Neural progenitor cell (in vitro differentiated cells): ENCODE measurements around the gene CLIC5. TPM values are rescaled to one million over a fixed set of nuclear protein-coding genes. Genes with fewer than 3 reads are reported as not detected.

Experiments used
- DNase-seq: peaks from one replicate; pipeline ENCODE4 v3.0.0-alpha.2; 2016; ENCODE audit warnings: low spot score
- H2AFZ ChIP-seq: fragments of 200-600 bp; sonication (generic); replicated peaks from 2 replicates; pipeline ENCODE4 v1.6.1; 2016; ENCODE audit warnings: antibody characterized with exemption
- H3F3A ChIP-seq: fragments of 200-600 bp; sonication (generic); 2 replicates; pipeline ENCODE4 v1.6.1; 2016; ENCODE audit warnings: antibody characterized with exemption, low read depth
- H3K27ac ChIP-seq: fragments of 200-600 bp; sonication (generic); 2 replicates; pipeline ENCODE4 v1.5.1; 2016; ENCODE audit warnings: mild to moderate bottlenecking
- H3K27me3 ChIP-seq: fragments of 200-600 bp; sonication (generic); 2 replicates; pipeline ENCODE4 v1.6.1; 2016; ENCODE audit warnings: mild to moderate bottlenecking, moderate library complexity
- H3K36me3 ChIP-seq: fragments of 200-600 bp; sonication (generic); 2 replicates; pipeline ENCODE4 v1.5.1; 2016
- H3K4me1 ChIP-seq: fragments of 200-600 bp; sonication (generic); 2 replicates; pipeline ENCODE4 v1.6.1; 2016; ENCODE audit warnings: mixed run types
- H3K4me2 ChIP-seq: fragments of 200-600 bp; sonication (generic); 2 replicates; pipeline ENCODE4 v1.6.1; 2016
- H3K4me3 ChIP-seq: fragments of 200-600 bp; sonication (generic); 2 replicates; pipeline ENCODE4 v1.5.1; 2016
- H3K79me2 ChIP-seq: fragments of 200-600 bp; sonication (generic); 2 replicates; pipeline ENCODE4 v1.6.1; 2016; ENCODE audit warnings: low read depth
- H3K9ac ChIP-seq: fragments of 200-600 bp; sonication (generic); 2 replicates; pipeline ENCODE4 v1.6.1; 2016
- H3K9me3 ChIP-seq: fragments of 200-600 bp; sonication (generic); 2 replicates; pipeline ENCODE4 v1.5.1; 2016; ENCODE audit warnings: low read depth
- H4K20me1 ChIP-seq: fragments of 200-600 bp; sonication (generic); 2 replicates; pipeline ENCODE4 v1.6.1; 2016; ENCODE audit warnings: low read depth
- H3K27ac Mint-ChIP-seq: 3 replicates; pipeline ENCODE4 v1.8.0; 2021; ENCODE audit warnings: mixed read lengths
- H3K27me3 Mint-ChIP-seq: 2 replicates; pipeline ENCODE4 v1.8.0; 2022; ENCODE audit warnings: low read depth, mild to moderate bottlenecking, inconsistent platforms, moderate library complexity, mixed read lengths; ENCODE audit not compliant: insufficient read depth
- H3K36me3 Mint-ChIP-seq: 3 replicates; pipeline ENCODE4 v1.8.0; 2021; ENCODE audit warnings: mixed read lengths
- H3K4me1 Mint-ChIP-seq: 3 replicates; pipeline ENCODE4 v1.8.0; 2021; ENCODE audit warnings: mixed read lengths
- H3K4me3 Mint-ChIP-seq: 3 replicates; pipeline ENCODE4 v1.8.0; 2021; ENCODE audit warnings: mild to moderate bottlenecking, moderate library complexity, mixed read lengths
- H3K9me3 Mint-ChIP-seq: 3 replicates; pipeline ENCODE4 v1.8.0; 2020; ENCODE audit warnings: mixed read lengths
- CTCF ChIP-seq: fragments of 200-600 bp; sonication (generic); IDR thresholded peaks from 2 replicates; pipeline ENCODE4 v1.5.1; 2017; ENCODE audit warnings: antibody characterized with exemption, mild to moderate bottlenecking
- EZH2 ChIP-seq: fragments of 200-600 bp; sonication (generic); IDR thresholded peaks from 2 replicates; pipeline ENCODE4 v1.6.1; 2017; ENCODE audit warnings: antibody characterized with exemption, mild to moderate bottlenecking, moderate library complexity
- EZH2phosphoT487 ChIP-seq: fragments of 200-600 bp; sonication (generic); IDR thresholded peaks from 2 replicates; pipeline ENCODE4 v1.6.1; 2017; ENCODE audit warnings: antibody characterized with exemption
- total RNA-seq: library from RNA; depleted of rRNA; stranded (reverse); fragments of >200 nt; gene quantifications from 2 replicates; pipeline ENCODE4 v1.2.3, GENCODE V29; 2015; ENCODE audit warnings: low replicate concordance

Gene CLIC5
- total RNA-seq, 1 donor from 2014 or later, result not detected

DNA sequence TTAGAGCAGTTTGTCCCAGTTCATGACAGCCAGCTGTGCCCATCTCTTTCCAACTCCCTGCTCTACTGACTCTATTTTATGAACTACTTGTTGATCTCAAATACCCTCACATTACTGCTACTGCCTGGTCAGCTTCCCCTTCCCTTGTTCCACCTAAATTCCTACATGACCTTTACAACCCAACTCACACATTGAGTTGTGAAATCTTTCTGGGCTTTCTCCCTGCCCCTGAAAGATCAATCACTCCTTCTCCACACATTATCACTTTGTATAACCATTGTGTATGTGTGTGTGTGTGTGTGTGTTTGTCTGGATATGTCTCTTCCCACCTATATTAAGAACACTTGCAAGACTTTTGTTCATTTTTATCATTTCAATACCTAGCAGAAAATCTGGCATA is 42.1 kb upstream of the CLIC5 start:
- Mint-ChIP-seq H3K27me3 (peaks cover 3% of the 10 kb centered on the region), H3K27ac (no peak overlapping the region), H3K36me3 (peaks cover 3% of the 10 kb centered on the region), H3K4me1 (no peaks in the 10 kb centered on the region), H3K4me3 (no peak overlapping the region), H3K9me3 (peaks cover 17% of the 10 kb centered on the region)
- TF ChIP-seq EZH2 (no peak), EZH2phosphoT487 (no peak), CTCF (no peak)
- Histone ChIP-seq H3K4me3 (no peak overlapping the region), H3K36me3 (no peaks in the 10 kb centered on the region), H3K9ac (no peak overlapping the region), H3K4me2 (no peak overlapping the region), H3K27ac (no peak overlapping the region), H2AFZ (no peak overlapping the region), H3K4me1 (no peaks in the 10 kb centered on the region), H3K9me3 (no peaks in the 10 kb centered on the region), H4K20me1 (no peaks in the 10 kb centered on the region), H3F3A (no peaks in the 10 kb centered on the region), H3K79me2 (no peaks in the 10 kb centered on the region), H3K27me3 (no peaks in the 10 kb centered on the region)
- DNase-seq, result no peak

DNA sequence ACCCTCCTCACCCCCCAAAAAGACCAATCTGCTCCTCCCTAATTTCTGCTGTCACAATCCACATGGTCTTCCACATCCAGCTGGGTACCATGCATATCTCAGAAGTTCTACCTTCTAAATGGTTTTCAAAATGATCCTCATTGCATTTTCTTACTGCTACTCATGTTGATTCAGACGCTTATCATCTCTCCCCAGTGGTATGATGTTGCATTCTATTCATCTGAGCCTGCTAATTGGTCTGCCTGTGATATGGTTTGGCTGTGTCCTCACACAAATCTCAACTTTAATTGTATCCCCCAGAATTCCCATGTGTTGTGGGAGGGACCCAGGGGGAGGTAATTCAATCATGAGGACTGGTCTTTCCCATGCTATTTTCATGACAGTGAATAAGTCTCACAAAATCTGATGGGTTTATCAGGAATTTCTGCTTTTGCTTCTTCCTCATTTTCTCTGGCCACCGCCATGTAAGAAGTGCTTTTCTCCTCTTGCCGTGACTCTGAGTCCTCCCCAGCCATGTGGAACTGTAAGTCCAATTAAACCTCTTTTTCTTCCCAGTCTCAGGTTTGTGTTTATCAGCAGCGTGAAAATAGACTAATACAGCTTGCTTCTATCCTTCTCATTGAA is 41.4 kb upstream of the CLIC5 start:
- H3K27ac ChIP-seq, result no peak overlapping the region
- no peak overlapping the region for H3K4me2 ChIP-seq
- H3K27ac Mint-ChIP-seq, result no peak overlapping the region
- H3F3A ChIP-seq, result no peaks in the 10 kb centered on the region
- H3K27me3 ChIP-seq, result no peaks in the 10 kb centered on the region
- H3K4me3 ChIP-seq, result no peak overlapping the region
- peaks cover 3% of the 10 kb centered on the region for H3K36me3 Mint-ChIP-seq
- peaks cover 3% of the 10 kb centered on the region for H3K27me3 Mint-ChIP-seq
- H3K4me1 Mint-ChIP-seq, result no peaks in the 10 kb centered on the region
- H3K79me2 ChIP-seq, result no peaks in the 10 kb centered on the region
- no peak overlapping the region for H2AFZ ChIP-seq
- no peaks in the 10 kb centered on the region for H4K20me1 ChIP-seq
- no peak overlapping the region for H3K9ac ChIP-seq
- no peak overlapping the region for H3K4me3 Mint-ChIP-seq
- DNase-seq, result no peak
- no peak for TF ChIP-seq EZH2
- TF ChIP-seq EZH2phosphoT487, result no peak
- TF ChIP-seq CTCF, result no peak
- no peaks in the 10 kb centered on the region for H3K36me3 ChIP-seq
- H3K9me3 ChIP-seq, result no peaks in the 10 kb centered on the region
- H3K4me1 ChIP-seq, result no peaks in the 10 kb centered on the region
- peaks cover 17% of the 10 kb centered on the region for H3K9me3 Mint-ChIP-seq

GRCh38 chr6:46054516-46054915 is 38.9 kb upstream of the CLIC5 start:
- Histone ChIP-seq H3K27ac (no peak overlapping the region), H3F3A (no peaks in the 10 kb centered on the region)
- H3K27ac Mint-ChIP-seq, result no peak overlapping the region

More at GRCh38 chr6:46054516-46054915, 38.9 kb upstream of the CLIC5 start:
- Mint-ChIP-seq H3K4me3 (no peak overlapping the region), H3K4me1 (no peaks in the 10 kb centered on the region), H3K36me3 (peaks cover 3% of the 10 kb centered on the region), H3K9me3 (peaks cover 17% of the 10 kb centered on the region), H3K27me3 (no peaks in the 10 kb centered on the region)
- Histone ChIP-seq H3K27me3 (no peaks in the 10 kb centered on the region), H3K4me1 (peaks cover 3% of the 10 kb centered on the region), H3K4me2 (no peak overlapping the region), H3K79me2 (no peaks in the 10 kb centered on the region), H3K36me3 (no peaks in the 10 kb centered on the region), H4K20me1 (no peaks in the 10 kb centered on the region), H3K9me3 (no peaks in the 10 kb centered on the region), H2AFZ (no peak overlapping the region), H3K4me3 (no peak overlapping the region), H3K9ac (no peak overlapping the region)
- no peak for DNase-seq
- TF ChIP-seq CTCF, result no peak
- TF ChIP-seq EZH2phosphoT487, result no peak
- no peak for TF ChIP-seq EZH2
